ENCODE results near the gene TAOK3.
"Not testable (repeated sequence)": the region's sequence is repeated elsewhere in the genome, so short reads cannot be mapped to it uniquely, and the experiment has no call there.

TAOK3 gene

GRCh38 chr12:118334939-118335567 is 37.7 kb downstream of the TAOK3 start:
- DNase-seq, result no peak

GRCh38 chr12:118334241-118334640 is 38.5 kb downstream of the TAOK3 start:
- DNase-seq, result no peak

GRCh38 chr12:118332511-118332910 is 40.2 kb downstream of the TAOK3 start:
- no peak for DNase-seq

- no peak for DNase-seq
These were observed 42.2 kb downstream of the TAOK3 start for GRCh38 chr12:118330421-118331018.

GRCh38 chr12:118328486-118329330 is 44.0 kb downstream of the TAOK3 start:
- no peak for DNase-seq

- no peak for DNase-seq
These were observed 45.3 kb downstream of the TAOK3 start for GRCh38 chr12:118327391-118327790.

- no peak for DNase-seq
These were observed 45.7 kb downstream of the TAOK3 start for GRCh38 chr12:118326991-118327390.

GRCh38 chr12:118325081-118325480 is 47.6 kb downstream of the TAOK3 start:
- no peak for DNase-seq

DNA sequence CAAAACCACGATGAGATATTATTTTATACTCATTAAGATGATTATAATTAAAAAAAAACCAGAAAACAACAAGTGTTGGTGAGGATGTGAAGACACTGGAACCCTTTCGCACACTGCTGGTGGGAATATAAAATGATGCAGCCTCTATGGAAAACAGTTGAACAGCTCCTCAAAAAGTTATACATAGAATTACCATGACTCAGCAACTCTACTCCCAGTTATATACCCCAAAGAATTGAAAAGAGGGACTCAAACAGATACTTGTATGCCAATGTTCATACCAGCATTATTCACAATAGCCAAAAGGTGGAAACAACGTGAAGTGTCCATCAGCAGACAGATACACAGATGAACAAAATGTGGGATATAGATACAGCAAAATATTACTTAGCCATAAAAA is 53.1 kb downstream of the TAOK3 start:
- DNase-seq, result no peak

- DNase-seq, result no peak
These were observed 54.0 kb downstream of the TAOK3 start for GRCh38 chr12:118318744-118319143.

DNA sequence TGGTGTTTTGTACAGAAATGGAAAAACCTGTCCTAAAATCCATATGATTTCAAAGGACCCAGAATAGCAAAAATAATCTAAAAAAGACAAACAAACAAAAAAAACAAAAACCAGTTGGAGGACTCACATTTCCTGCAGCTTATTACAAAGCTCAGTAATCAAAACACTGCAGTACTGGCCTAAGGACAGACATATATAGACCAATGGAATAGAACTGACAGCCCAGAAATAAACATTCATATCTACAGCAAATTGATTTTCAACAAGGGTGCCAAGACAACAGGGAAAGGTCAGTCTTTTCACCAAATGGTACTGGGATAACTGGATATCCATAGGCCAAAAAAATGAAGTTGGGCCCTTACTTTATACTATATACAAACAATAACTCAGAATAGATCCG is 55.0 kb downstream of the TAOK3 start:
- DNase-seq, result no peak

GRCh38 chr12:118315821-118316220 is 56.9 kb downstream of the TAOK3 start:
- DNase-seq, result no peak

GRCh38 chr12:118312578-118312977 is 60.1 kb downstream of the TAOK3 start:
- DNase-seq, result no peak

DNA sequence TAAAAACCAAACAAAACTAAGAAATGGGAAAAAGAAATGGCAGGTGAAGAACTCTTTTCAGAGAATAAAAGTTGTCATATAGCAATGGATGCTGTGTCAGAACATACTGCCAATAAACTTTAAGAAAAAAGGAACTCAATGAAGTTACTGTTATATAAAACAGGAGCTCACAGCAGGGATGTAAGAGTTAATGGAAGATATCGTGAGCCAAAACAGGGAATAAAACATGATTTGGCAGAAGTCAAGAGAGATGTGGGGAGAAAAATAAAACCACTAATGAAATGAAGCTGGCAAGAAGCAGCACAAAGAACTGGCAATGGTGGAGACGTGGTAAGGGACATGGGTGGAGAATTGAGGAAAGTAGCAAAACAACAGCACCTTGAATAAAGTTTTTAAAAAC is 61.0 kb downstream of the TAOK3 start:
- no peak for DNase-seq

DNA sequence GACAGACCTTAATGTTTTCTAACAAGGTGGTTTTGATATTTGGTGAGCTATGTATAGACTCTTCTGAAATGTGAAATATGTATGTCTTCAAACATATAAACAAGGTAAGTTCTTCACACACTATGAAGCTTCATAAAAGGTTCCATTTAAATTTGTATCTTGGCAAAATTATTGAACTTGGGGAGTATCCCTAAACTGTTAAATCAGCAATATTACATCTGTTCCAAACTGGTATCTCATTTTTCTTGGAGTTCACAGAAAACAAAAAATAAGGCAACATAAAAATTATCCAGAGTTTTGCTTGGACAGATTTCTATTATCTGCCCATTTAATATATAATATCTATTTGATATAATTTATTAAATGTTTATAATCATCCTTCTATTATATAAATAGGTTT is 62.4 kb downstream of the TAOK3 start:
- DNase-seq, result no peak

- DNase-seq, result not testable (repeated sequence)
These were observed 64.7 kb downstream of the TAOK3 start for GRCh38 chr12:118308006-118308405.

DNA sequence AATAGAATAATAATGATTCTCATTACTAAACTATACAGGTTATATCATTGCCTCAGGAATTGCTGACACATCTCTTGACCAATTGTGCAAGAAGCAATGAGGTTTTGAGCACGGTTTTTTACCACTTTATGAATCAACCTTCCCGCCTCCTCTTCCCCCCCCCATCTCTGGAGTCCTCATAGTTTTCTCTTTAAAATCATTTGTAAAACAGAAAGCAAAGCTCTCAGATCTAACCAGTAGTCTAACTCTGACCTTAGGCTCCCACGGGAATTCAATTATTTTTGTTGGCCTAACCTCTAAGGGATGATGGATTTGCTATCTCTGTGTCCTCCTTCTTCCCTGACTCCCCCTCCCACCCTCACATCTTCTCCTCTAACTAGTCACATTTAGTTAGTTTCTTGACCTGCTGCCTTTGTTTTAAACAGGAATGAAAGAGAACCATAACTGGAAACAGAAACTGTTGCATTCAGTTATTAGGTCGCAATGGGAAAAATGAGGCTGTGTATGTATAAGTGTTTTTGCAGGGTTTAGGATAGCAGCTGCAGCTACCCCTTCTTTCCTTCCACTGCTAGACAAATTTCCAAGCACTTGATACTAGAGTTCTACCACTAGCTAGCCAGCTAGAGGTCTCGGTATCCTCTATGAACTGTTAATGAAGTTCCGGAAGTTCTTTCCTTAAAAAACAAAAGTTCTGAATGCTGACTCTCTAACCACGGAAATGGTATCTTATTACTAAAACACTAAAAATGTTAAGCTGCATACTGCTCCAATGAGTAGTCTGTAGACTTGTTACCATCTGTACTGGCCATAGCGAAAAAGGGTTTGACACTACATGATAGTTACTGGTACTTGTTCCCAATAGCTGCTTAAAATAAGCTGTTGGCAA is 65.4 kb downstream of the TAOK3 start:
- DNase-seq, result no peak

- no peak for DNase-seq
These were observed 68.6 kb downstream of the TAOK3 start for GRCh38 chr12:118304093-118304492.

DNA sequence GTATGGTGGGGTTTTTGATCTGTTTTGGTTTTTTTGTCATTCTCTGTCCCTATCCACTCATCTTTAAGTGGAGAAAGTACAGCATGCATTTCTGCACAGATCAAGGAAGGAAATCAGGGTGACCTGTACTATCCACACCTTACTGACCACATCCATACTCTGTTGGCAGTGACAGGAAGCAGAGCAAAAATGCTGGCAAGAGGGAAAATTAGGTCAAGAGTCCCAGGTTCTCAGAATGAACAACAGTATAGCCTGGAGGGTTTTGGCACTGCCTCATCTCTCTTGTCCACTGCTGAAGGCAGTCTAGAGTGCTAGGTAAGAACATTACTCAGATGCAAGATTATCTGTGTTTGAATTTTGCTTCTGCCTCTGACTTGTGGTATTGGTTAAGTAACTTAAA is 70.7 kb downstream of the TAOK3 start:
- DNase-seq, result no peak

DNA sequence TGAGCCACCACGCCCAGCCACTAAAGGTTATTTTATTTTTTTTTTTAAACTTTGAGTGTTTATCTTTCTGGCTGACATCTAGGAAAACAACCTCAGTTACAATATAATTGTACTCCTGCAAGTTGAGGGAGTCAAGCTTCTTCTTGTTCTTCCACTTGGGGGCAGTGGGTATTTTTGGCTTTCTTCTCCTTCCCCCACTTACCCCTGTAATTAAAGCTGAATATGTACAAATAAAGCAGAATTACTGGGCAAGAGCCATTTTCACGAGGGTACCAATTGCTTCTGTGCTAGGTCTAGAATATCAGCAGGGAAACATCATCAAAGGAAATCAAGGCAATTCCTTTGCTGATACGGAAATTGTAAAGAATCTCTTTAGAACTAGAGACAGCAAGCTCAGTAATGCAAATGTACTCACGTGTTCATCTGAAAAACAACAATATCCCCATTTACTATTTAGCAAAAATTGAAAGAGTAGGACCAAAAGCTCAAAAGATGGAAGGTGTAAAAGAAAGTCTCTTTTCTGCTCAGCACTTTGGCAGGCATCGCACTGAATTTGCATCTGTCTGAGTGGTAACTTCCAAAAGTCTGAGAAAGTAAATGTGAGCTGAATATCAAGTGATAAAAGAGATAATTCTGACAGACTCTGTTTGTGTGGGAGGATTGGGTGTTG is 72.8 kb downstream of the TAOK3 start:
- no peak for DNase-seq

DNA sequence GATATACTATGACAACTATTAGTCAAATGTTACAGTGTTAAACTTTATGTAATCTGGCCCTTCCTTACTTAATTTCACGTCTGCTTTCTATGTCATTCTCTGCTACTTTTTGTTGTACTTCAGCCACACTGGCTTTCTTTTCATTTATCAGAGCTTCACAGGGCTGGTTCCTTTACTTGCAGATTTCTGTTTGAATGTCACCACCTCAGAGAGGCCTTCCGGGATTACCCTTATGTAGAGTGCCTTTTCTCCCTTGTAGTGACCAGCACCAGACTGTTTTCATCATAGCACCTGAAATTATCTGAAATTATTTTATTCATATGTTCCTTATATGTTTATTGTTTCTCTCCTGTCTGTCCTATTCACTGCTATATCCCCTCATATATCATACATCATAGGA is 75.4 kb downstream of the TAOK3 start:
- DNase-seq, result no peak

GRCh38 chr12:118292836-118293235 is 79.9 kb downstream of the TAOK3 start:
- DNase-seq, result no peak

DNA sequence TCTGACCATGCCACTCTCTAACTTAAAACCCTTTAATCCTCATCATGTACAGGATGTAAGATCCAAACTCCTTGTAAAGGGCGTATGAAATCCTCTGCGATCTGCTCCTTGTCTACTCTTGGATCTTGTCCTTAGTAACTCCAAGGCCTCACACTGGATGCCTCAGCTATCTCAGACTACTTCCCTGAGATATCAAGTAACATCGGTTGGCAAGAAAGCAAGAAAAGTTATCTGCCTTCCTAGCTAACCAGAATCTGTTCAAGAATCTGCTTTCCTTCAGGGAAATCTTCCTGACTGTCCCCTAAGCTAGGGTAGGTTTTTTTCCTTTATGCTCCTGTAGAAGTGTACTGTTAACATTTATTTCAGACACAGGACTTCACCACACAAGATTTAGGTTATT is 82.6 kb downstream of the TAOK3 start:
- no peak for DNase-seq
